GM12873 (cell line): ENCODE measurements around the gene CXCL8.

ENCODE experiments used
- CTCF ChIP-seq: IDR thresholded peaks from 2 replicates; pipeline ENCODE4 v1.5.1; 2012; ENCODE audit warnings: low read depth, mild to moderate bottlenecking, moderate library complexity, low read length, control low read depth; ENCODE audit not compliant: insufficient read depth; ENCODE audit errors: missing control alignments

The CXCL8 gene

GRCh38 chr4:73740353-73740778, at the start of gene CXCL8:
CXCL8 (plus strand) TSS chr4:73740569; CDS start chr4:73740659, 90 bp downstream.
- TF ChIP-seq CTCF = no peak

- no peak for TF ChIP-seq CTCF
Observed at GRCh38 chr4:73691759-73692158, 48.6 kb upstream of the CXCL8 start.

- TF ChIP-seq CTCF = no peak
Observed at GRCh38 chr4:73692254-73692653, 48.1 kb upstream of the CXCL8 start.

- TF ChIP-seq CTCF = no peak
Observed at GRCh38 chr4:73692701-73693100, 47.7 kb upstream of the CXCL8 start.

- no peak for TF ChIP-seq CTCF
Observed at GRCh38 chr4:73693811-73694210, 46.6 kb upstream of the CXCL8 start.

GRCh38 chr4:73698217-73698616, 42.2 kb upstream of the CXCL8 start:
- no peak for TF ChIP-seq CTCF

GRCh38 chr4:73701116-73701515, 39.3 kb upstream of the CXCL8 start:
- no peak for TF ChIP-seq CTCF
